Cerebellar nuclear complex (tissue), 1 donor: ENCODE results near the gene BRI3BP.
"Not testable (repeated sequence)": the region's sequence is repeated elsewhere in the genome, so short reads cannot be mapped to it uniquely, and the experiment has no call there.

Experiments
- DNase-seq, 2 experiments: peaks; one replicate each; lab custom pipeline; 2025; lab: John Stamatoyannopoulos, UW

The BRI3BP gene

GRCh38 chr12:124972211-124972610 lies 21.2 kb upstream of the BRI3BP start:
- no peak for DNase-seq

- DNase-seq: no peak
Measured at GRCh38 chr12:124975276-124975675, 18.2 kb upstream of the BRI3BP start.

GRCh38 chr12:124976999-124977398 lies 16.4 kb upstream of the BRI3BP start:
- DNase-seq: no peak

- no peak for DNase-seq
Measured at GRCh38 chr12:124979568-124979967, 13.9 kb upstream of the BRI3BP start.

GRCh38 chr12:124980098-124980892 lies 13.2 kb upstream of the BRI3BP start:
- DNase-seq: no peak

- not testable (repeated sequence) for DNase-seq
Measured at GRCh38 chr12:124986876-124987275, 6.6 kb upstream of the BRI3BP start.

GRCh38 chr12:124992874-124993625 lies 395 bp upstream of the BRI3BP start:
- DNase-seq: no peak

- DNase-seq: no peak
Measured at GRCh38 chr12:124994437-124994975, 1.1 kb downstream of the BRI3BP start.

- DNase-seq: no peak
Measured at GRCh38 chr12:124995200-124995961, 1.9 kb downstream of the BRI3BP start.

- DNase-seq: no peak
Measured at GRCh38 chr12:124998705-124999104, 5.3 kb downstream of the BRI3BP start.

GRCh38 chr12:125001636-125002035 lies 8.2 kb downstream of the BRI3BP start:
- DNase-seq: no peak

- DNase-seq: no peak
Measured at GRCh38 chr12:125003021-125003420, 9.6 kb downstream of the BRI3BP start.

- no peak for DNase-seq
Measured at GRCh38 chr12:125004621-125005020, 11.2 kb downstream of the BRI3BP start.

GRCh38 chr12:125005652-125006051 lies 12.2 kb downstream of the BRI3BP start:
- DNase-seq: no peak

GRCh38 chr12:125006365-125006764 lies 12.9 kb downstream of the BRI3BP start:
- no peak for DNase-seq

- no peak for DNase-seq
Measured at GRCh38 chr12:125013816-125014442, 20.5 kb downstream of the BRI3BP start.

- no peak for DNase-seq
Measured at GRCh38 chr12:125014526-125014925, 21.1 kb downstream of the BRI3BP start.

- DNase-seq: no peak
Measured at GRCh38 chr12:125015680-125016310, 22.4 kb downstream of the BRI3BP start.

GRCh38 chr12:125017801-125018200 lies 24.4 kb downstream of the BRI3BP start:
- no peak for DNase-seq

- no peak for DNase-seq
Measured at GRCh38 chr12:125018356-125018755, 24.9 kb downstream of the BRI3BP start.

GRCh38 chr12:125021096-125021495 lies 27.7 kb downstream of the BRI3BP start:
- no peak for DNase-seq
